ENCODE results near the gene HIC2.
"Not testable (repeated sequence)": the region's sequence is repeated elsewhere in the genome, so short reads cannot be mapped to it uniquely, and the experiment has no call there.

GRCh38 chr22:21420180-21420763 is 3.1 kb downstream of the HIC2 start:
- TF ChIP-seq, protein P1, sequence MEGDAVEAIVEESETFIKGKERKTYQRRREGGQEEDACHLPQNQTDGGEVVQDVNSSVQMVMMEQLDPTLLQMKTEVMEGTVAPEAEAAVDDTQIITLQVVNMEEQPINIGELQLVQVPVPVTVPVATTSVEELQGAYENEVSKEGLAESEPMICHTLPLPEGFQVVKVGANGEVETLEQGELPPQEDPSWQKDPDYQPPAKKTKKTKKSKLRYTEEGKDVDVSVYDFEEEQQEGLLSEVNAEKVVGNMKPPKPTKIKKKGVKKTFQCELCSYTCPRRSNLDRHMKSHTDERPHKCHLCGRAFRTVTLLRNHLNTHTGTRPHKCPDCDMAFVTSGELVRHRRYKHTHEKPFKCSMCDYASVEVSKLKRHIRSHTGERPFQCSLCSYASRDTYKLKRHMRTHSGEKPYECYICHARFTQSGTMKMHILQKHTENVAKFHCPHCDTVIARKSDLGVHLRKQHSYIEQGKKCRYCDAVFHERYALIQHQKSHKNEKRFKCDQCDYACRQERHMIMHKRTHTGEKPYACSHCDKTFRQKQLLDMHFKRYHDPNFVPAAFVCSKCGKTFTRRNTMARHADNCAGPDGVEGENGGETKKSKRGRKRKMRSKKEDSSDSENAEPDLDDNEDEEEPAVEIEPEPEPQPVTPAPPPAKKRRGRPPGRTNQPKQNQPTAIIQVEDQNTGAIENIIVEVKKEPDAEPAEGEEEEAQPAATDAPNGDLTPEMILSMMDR (IDR thresholded peaks at IDR 0.05; ENCODE audit: insufficient read depth, low read length, poor library complexity, severe bottlenecking): not testable (repeated sequence)
- TF ChIP-seq EZH2phosphoT487 (conservative IDR thresholded peaks at IDR 0.05; ENCODE audit: low read length): not testable (repeated sequence)

Data from SU-DHL-6 (cell line).